ENCODE results near the gene EEF1A1.

EEF1A1 gene

DNA sequence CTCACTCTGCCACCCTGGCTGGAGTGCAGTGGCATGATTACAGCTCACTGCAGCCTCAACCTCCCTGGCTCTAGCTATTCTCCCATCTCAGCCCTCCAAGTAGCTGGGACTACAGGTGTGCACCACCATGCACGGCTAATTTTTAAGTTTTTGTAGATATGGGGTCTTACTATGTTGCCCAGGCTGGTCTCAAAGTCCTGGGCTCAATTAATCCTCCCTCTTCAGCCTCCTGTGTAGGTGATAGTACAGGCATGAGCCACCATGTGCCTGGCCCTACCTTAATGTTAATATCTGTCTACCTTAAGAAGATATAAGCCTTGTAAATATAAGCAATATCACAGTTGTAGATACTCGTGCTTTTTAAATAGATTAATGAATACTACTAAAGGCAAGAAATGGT lies 16.7 kb downstream of the EEF1A1 start:
- DNase-seq, result no peak

DNA sequence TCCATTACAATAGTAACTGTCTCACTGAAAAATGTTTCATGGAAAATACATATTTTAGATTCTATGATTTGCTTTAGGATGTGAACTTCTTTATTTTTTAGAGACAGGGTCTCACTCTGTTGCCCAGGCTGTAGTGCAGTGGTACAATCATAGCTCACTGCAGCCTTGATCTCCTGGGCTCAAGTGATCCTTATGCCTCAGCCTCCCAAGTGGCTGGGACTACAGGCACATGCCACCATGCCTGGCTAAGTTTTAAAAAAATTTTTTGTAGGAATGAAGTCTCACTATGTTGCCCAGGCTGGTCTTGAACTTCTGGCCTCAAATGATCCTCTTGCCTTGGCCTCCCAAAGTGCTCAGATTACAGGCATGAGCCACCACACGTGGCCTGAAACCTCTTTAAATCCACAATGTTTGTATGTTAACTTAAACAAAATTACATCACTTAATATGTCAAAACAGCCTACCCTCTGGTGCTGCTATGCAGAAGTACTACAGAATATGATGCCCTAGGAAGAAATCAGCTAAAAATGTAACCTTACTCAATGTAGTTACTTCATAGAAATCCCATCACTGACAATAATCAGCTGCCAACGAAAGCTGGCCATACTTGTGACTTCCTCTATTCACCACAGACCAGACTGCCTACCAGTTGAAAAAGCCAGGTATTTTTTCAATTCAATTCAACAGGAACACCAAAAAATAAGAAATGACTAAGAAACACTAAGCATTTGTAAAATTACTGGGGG lies 17.6 kb downstream of the EEF1A1 start:
- no peak for DNase-seq

DNA sequence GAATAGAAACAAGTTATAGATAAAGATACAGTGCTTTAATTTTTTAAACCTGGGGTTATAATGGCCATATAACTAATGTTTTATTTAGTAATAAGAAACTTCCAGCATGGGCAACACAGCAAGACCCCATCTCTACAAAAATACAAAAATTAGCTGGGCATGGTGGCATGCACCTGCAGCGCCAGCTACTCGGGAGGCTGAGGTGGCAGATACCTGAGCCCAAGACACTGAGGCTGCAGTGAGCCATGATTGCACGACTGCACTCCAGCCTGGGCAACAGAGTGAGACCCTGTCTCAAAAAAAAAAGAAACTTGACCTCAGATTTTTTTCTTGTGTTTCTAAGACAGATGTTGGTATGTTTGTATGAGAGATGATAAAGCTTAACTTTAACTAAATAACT lies 22.9 kb downstream of the EEF1A1 start:
- no peak for DNase-seq

DNA sequence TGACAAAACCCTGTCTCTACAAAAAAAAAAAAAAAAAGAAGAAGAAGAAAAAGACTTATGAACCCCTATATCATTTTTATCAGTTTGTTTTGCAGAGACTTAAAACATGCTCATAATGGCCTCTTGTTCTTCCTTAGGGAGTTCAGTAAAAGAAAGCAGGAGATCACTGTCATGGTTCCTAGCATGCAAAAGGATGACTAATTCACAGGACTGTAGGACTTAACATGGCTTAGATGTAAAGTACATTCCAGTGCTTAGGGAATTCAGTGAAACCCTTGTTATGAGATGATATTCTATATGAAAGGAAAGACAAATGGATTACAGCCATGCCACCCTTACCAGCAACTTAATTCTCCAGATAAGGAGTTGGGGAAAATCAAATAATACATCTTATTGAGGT lies 29.5 kb downstream of the EEF1A1 start:
- DNase-seq, result no peak

DNA sequence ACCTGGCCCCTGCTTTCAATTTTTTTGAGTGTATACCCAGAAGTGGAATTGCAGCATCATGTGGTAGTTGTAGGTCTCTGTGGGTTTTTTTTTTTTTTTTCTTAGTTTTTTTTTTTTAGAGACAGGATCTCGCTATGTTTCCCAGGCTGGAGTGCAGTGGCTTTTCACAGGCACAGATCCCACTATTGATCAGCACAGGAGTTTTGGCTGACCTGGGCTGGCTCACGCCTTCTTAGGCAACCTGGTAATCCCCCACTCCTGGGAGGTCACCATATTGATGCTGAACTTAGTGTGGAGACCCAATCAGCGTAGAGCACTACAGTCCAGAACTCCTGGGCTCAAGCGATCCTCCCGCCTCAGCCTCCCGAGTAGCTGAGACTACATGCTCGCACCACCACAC lies 33.4 kb downstream of the EEF1A1 start:
- DNase-seq, result no peak

DNA sequence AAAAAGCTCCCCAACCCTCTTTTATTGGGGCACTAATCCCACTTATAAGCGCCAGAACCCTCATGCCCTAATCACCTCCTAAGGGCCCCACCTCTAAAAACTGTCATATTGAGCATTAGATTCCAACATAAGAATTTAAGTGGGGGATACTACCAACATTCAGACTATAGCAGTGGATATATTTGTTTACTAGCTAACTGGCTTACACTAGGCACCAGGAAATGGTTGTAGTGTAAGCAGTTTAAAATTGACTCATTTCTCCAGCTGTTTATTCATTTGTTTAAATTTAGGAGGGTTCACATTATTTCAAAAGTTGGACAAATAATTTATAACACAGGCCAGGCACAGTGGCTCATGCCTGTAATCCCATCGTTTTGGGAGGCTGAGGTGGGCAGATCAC lies 36.4 kb downstream of the EEF1A1 start:
- no peak for DNase-seq

DNA sequence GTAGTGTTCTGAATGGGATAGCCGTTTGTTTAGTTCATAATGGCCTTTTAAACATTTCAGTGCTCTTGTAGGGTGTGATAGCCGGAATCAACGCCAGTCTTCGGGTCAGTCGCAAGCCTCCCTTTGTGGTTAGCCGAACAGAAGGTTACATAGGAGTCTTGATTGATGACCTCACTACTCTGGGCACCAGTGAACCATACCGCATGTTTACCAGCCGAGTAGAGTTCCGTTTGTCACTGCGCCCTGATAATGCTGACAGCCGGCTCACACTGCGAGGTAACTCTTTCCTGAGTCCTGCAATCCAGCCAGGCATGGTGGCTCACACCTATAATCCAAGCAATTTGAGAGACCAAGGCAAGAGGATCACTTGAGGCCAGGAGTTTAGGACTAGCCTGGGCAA lies 38.9 kb downstream of the EEF1A1 start:
- DNase-seq, result no peak

DNA sequence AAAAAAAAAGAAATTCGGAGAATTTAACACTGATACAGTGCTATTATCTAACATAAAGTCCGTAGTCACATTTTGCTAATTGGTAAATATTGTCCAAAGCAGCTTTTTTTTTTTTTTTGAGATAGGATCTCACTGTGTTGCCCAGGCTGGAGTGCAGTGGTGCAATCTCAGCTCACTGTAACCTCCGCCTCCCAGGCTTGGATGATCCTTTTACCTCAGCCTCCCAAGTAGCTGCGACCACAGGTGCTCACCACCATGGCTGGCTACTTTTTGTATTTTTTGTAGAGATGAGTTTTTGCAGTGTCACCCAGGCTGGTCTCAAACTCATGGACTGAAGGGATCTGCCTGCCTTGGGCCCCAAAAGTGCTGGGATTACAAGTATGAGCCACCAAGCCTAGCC lies 43.4 kb downstream of the EEF1A1 start:
- no peak for DNase-seq

DNA sequence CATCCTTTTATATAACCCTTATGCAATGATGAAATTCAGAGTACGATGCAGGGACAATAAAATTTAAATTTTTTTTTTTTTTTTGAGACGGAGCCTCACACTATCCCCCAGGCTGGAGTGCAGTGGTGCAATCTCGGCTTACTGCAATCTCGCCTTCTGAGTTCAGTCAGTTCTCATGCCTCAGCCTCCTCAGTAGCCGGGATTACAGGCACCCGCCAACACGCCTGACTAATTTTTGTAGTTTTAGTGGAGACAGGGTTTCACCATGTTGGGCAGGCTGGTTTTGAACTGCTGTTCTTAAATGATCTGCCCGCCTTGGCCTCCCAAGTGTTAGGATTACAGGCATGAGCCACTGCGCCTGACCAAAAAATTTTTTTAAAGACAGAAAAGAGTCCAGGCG lies 44.1 kb downstream of the EEF1A1 start:
- DNase-seq, result no peak

DNA sequence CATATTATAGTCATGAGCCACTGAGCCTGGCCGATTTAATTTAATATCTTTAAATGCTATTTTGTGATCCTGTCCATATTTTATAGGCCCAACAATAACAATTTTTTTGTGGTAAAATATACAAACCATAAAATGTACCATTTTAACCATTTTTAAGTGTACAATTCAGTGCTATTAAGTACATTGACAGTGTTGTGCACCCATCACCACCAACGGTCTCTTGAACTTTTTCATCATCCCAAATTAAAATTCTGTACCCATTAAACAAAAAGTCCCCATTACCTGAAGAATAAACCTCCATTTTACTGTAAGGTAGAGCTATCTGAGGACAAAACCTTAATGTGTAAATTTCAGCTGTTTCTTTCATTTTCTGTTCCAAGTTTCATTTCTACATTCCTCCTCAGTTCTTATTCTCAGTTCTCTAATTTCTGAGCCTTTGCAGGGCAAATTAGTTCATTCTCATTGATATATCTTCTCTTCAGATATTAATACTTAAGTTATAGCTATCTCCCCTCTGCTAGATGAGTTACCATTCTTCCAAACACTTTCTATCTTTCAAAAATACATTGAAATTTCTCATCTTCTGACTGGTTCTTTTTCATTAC lies 49.0 kb downstream of the EEF1A1 start:
- DNase-seq, result peak in 1 of 2 donors; percentile 25

All from CD4-positive, alpha-beta T cell treated with Interferon alpha-2 for 1 hour (primary cell).